K562 treated with DMSO at 1 percent for 48 hours (cell line): Measurements from ENCODE around the gene TASOR2. TPM values are rescaled to one million over a fixed set of nuclear protein-coding genes. Genes with fewer than 3 reads are reported as not detected.

ENCODE experiments used
- total RNA-seq: library from RNA; unstranded; fragments of 300-600 nt; gene quantifications from 2 replicates; pipeline ENCODE4 v1.2.3, GENCODE V29; 2022; ENCODE audit warnings: low replicate concordance; ENCODE audit errors: extremely low read depth

TASOR2 gene
- not detected in 2 replicates for total RNA-seq

GRCh38 chr10:5684318-5684970 lies at the start of gene TASOR2:
Gene TASOR2 (plus strand): TSS chr10:5684838. CDS start chr10:5720643, 35,805 bp downstream.

GRCh38 chr10:5666008-5666840 lies 18.4 kb upstream of the TASOR2 start, which contains the start of gene ASB13:
Gene ASB13 (minus strand): TSS chr10:5666595. CDS start chr10:5666551, 44 bp downstream.

Other genes with a start within 250 kb of the TASOR2 start
- gene CALML5, start 185.3 kb upstream of the TASOR2 start, total RNA-seq: not detected in 2 replicates
- gene CALML3, start 159.9 kb upstream of the TASOR2 start, total RNA-seq: not detected in 2 replicates
- gene ASB13, start 18.2 kb upstream of the TASOR2 start, total RNA-seq: not detected in 2 replicates
- 2,311 TPM in 1 of 2 replicates, not detected in the other for gene GDI2, start 128.6 kb downstream of the TASOR2 start, total RNA-seq
- not detected in 2 replicates for gene ANKRD16, start 205.1 kb downstream of the TASOR2 start, total RNA-seq
- not detected in 2 replicates for gene FBH1, start 205.4 kb downstream of the TASOR2 start, total RNA-seq